ENCODE results near the gene NINJ1. TPM values are rescaled to one million over a fixed set of nuclear protein-coding genes. Genes with fewer than 3 reads are reported as not detected.

The NINJ1 gene
- total RNA-seq, 2 experiments from 2014 or later: 29.5 to 30.4 TPM

DNA sequence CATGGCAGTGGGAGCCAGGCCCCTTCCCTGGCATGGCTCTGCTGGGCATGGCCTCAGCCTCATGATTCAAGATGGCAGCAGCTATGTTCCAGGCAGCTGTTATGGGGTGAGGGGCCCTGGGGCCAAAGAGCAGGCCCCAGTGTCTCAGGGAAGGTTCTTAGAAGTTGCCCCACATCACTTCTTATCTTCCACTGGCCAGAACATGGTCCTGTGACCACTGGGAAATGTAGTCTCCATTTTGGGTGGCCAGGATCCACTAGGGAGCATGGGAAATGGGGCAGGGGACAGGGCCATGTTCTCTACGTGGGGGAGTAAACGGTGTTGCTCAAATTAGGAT, 57.3 kb downstream of the NINJ1 start:
- H3K27me3 Mint-ChIP-seq: no peaks in the 10 kb centered on the region
- POLR2A ChIA-PET: interaction anchor here (1.0 kb wide), 2 partner anchors 12 to 17 kb away, joined by 3 to 4 read pairs; no protein-coding TSS in a partner anchor
- H3K27ac Mint-ChIP-seq: no peak overlapping the region
- ATAC-seq (ENCODE audit: low read depth): no peak
- H3K9me3 Mint-ChIP-seq: no peaks in the 10 kb centered on the region
- H3K4me3 Mint-ChIP-seq: no peak overlapping the region
- H3K4me1 Mint-ChIP-seq: peaks cover 10% of the 10 kb centered on the region
- H3K36me3 Mint-ChIP-seq: peaks cover 31% of the 10 kb centered on the region
- no peak for DNase-seq

DNA sequence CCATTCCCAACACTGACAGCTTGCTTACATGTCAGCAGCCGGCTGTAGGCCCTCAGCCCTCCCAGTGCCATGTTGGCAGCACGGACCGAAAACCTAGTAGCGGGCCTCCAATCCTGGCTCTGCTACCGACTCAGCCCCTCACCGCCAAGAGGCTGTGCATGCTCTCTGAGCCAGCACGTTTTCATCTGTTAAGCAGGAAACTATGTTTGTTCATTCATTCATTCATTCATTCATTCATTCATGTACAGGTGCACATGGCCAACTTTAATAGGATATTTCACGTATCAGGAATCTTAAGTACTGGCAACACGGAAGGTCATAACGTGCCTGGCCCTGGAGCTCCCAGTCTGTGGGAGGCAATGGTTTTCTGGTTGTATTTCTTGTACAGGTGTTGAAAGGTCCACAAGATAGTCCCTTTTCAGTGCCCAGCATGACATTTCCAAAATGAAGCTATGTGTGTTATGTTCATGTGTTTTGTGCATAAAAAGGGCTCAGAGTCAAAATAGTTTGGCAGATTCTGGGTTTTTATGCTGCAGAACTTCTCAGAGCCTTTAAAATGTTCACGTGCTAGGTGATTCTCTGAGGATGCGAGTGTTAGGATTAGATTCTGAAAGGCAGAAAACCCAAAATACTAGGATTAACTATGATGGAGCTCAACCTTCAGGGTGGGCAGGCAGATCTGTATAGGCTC, 57.8 kb downstream of the NINJ1 start:
- peaks cover 32% of the 10 kb centered on the region for H3K36me3 Mint-ChIP-seq
- H3K4me3 Mint-ChIP-seq: no peak overlapping the region
- ATAC-seq (ENCODE audit: low read depth) (no peak), DNase-seq (no peak)
- H3K4me1 Mint-ChIP-seq: peaks cover 13% of the 10 kb centered on the region
- H3K27me3 Mint-ChIP-seq: no peaks in the 10 kb centered on the region
- H3K9me3 Mint-ChIP-seq: no peaks in the 10 kb centered on the region
- POLR2A ChIA-PET: interaction anchor here (1.0 kb wide), 2 partner anchors 12 to 16 kb away, joined by 3 to 4 read pairs; no protein-coding TSS in a partner anchor
- H3K27ac Mint-ChIP-seq: no peak overlapping the region

DNA sequence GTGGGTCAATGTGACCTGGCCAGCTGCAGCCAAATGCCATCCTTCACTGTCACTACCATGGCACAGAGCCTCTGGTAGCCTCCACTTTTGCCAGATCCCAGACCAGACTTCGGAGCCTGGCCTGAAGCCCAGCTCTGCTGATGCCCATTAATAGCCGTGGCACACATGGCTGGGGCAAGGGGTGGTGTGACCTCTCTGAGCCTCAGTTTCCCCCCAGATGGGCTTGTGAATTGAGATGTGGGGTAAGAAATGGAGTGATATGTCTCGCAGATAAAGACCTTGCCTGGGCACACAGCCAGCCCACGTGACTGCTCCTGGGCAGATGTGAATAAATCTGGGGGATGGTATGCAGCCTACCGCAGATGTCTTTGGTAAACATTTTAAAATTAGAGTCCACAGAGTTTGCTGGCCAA, 61.7 kb downstream of the NINJ1 start:
- no peak for ATAC-seq (ENCODE audit: low read depth)
- POLR2A ChIA-PET: no interaction called here
- peaks cover 16% of the 10 kb centered on the region for H3K4me1 Mint-ChIP-seq

More for the DNA sequence above, 61.7 kb downstream of the NINJ1 start:
- H3K4me3 Mint-ChIP-seq: no peak overlapping the region
- H3K9me3 Mint-ChIP-seq: no peaks in the 10 kb centered on the region
- DNase-seq: no peak
- H3K27ac Mint-ChIP-seq: no peak overlapping the region
- no peaks in the 10 kb centered on the region for H3K27me3 Mint-ChIP-seq
- H3K36me3 Mint-ChIP-seq: peaks cover 38% of the 10 kb centered on the region

Other genes starting within 250 kb of the NINJ1 start
- gene FGD3, start 186.7 kb downstream of the NINJ1 start, total RNA-seq: 100 to 1,000 TPM; 160 to 161 TPM
- 10 to 100 TPM; 68.0 to 70.4 TPM for gene SUSD3, start 75.5 kb downstream of the NINJ1 start, total RNA-seq
- gene CARD19, start 38.0 kb downstream of the NINJ1 start, total RNA-seq: 10 to 100 TPM; 68.1 to 68.2 TPM
- under 1 TPM in 1 of 2 experiments, not detected in 1; 0.25 TPM for gene WNK2, start 49.9 kb upstream of the NINJ1 start, total RNA-seq

All from activated naive CD8-positive, alpha-beta T cell treated with anti-CD3 and anti-CD28 coated beads, Interleukin-2, amount 10 ng/mL, durations not matched to agents 7 days and 5 days (primary cell).